ENCODE results near the gene ELMO1.

Gene ELMO1

DNA sequence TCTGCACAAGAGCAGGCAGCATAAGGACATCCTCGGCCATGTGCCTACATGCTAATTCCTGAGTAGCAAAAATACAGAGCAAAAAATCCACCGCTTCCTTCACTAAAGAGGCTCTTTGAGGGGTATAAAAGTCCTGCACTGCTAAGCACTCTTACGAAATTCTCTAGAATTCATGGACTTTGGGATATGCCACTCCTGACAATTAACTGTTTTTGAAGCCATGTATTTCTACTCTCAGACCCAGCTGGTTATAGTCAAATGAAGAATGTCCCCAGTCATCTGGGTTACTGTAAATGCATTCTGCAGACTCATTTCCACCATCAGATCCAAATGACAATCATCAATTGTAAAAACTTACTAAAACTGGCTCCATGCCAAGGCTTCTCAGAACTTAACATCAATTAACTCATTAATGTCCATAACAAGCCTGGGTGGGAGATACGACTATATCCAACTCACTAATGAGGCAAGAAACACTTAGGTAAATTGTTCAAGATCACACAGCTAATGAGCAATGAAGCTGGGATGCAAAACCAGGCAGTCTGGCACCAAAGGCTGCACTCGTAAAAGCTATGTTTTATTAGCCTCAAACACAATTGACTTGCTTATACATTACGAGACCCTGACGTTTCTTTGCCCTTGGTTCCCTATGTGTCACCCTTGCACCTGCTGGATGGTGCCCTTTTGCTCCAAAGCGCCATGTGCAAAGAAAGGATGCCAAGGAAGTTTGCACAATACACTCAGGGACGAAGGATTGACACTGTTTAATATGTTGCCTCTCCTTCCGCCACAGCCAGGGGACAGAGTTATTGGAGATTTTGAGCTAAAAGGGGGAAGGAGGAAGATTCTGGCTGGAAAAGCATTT, 250.4 kb downstream of the ELMO1 start:
- DNase-seq (ENCODE audit: low read depth in 2 of 3, low spot score in 1 of 3): no peak

GRCh38 chr7:37197108-37197507, 251.6 kb downstream of the ELMO1 start:
- no peak for DNase-seq (ENCODE audit: low read depth in 2 of 3, low spot score in 1 of 3)

DNA sequence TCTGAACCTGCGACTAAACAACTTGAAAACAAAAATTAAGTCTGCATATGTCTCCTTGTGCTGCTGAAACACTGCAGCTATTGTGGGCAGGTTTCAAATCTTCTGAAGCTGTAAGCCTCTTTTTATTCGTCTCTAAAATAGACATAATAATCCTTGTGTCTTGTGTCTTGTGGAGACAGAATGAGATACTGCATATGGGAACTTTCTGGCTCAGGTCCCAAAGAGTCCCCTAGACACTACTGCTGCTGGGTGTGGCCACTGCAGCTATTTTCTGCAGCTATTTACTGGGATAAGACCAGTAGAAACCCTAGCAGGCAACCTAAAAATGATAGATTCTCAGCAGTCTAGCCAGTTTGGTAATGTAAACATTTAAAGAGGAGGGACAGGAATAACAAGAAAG, 252.0 kb downstream of the ELMO1 start:
- DNase-seq (ENCODE audit: low read depth in 2 of 3, low spot score in 1 of 3): no peak

GRCh38 chr7:37195388-37195787, 253.3 kb downstream of the ELMO1 start:
- DNase-seq (ENCODE audit: low read depth in 2 of 3, low spot score in 1 of 3): no peak

GRCh38 chr7:37194943-37195342, 253.7 kb downstream of the ELMO1 start:
- DNase-seq (ENCODE audit: low read depth in 2 of 3, low spot score in 1 of 3): no peak

GRCh38 chr7:37193775-37194135, 254.9 kb downstream of the ELMO1 start:
- DNase-seq (ENCODE audit: low read depth in 2 of 3, low spot score in 1 of 3): no peak

GRCh38 chr7:37193087-37193774, 255.4 kb downstream of the ELMO1 start:
- DNase-seq (ENCODE audit: low read depth in 2 of 3, low spot score in 1 of 3): no peak

DNA sequence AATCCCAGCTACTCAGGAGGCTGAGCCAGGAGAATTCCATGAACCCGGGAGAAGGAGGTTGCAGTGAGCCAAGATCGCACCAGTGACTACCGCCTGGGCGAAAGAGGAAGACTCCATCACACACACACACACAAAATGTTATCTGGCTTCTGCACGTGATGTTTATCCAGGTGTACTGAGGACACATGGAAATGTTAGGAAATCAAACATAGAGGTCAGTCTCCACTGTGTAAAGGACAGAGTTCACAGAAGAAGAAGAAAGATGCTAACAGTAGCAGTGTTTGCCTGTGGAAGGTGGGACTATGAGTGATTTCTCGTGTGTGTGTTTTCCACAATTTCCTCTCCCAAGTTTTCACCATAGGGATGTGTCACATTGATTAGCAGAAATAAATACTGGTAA, 256.9 kb downstream of the ELMO1 start:
- DNase-seq (ENCODE audit: low read depth in 2 of 3, low spot score in 1 of 3): no peak

DNA sequence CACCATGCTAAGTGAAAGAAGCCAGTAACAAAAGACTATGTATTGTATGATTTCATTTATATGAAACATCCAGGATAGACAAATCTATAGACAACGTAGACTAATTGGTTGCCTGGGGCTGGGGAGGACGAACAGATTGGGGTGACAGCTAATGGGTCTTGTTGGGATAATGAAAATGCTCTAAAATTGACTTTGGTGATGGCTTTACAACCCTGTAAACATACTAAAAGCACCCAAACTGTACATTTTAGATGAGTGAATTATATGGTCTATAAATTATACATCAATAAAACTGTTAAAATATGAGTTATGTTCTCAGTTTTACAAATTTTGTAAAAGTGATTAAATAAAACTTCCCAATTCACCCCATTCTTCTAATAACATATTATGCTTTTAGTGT, 261.5 kb downstream of the ELMO1 start:
- no peak for DNase-seq (ENCODE audit: low read depth in 2 of 3, low spot score in 1 of 3)

- no peak for DNase-seq (ENCODE audit: low read depth in 2 of 3, low spot score in 1 of 3)
These were observed 261.9 kb downstream of the ELMO1 start for GRCh38 chr7:37186753-37187152.

GRCh38 chr7:37181550-37181932, 267.1 kb downstream of the ELMO1 start:
- no peak for DNase-seq (ENCODE audit: low read depth in 2 of 3, low spot score in 1 of 3)

- no peak for DNase-seq (ENCODE audit: low read depth in 2 of 3, low spot score in 1 of 3)
These were observed 267.7 kb downstream of the ELMO1 start for GRCh38 chr7:37180828-37181549.

- no peak for DNase-seq (ENCODE audit: low read depth in 2 of 3, low spot score in 1 of 3)
These were observed 272.6 kb downstream of the ELMO1 start for GRCh38 chr7:37176079-37176478.

DNA sequence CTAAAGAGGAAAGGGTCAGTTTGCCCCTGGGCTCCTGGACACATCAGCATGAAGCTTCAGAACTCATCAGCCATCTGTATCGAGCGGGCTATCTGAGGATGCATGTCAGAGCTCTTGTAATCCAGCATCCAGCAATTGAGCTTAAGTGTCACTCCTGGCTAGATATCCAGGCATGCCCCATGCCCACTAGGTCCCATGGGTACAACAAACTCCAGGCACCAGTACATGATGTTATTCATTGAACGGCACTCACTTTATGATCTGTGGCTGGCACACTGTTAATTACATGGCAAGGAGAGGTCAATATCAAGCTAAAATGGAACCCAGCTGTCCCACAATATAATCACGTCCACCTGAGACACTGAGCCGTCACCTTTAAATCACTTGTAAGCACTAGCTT, 274.2 kb downstream of the ELMO1 start:
- no peak for DNase-seq (ENCODE audit: low read depth in 2 of 3, low spot score in 1 of 3)

DNA sequence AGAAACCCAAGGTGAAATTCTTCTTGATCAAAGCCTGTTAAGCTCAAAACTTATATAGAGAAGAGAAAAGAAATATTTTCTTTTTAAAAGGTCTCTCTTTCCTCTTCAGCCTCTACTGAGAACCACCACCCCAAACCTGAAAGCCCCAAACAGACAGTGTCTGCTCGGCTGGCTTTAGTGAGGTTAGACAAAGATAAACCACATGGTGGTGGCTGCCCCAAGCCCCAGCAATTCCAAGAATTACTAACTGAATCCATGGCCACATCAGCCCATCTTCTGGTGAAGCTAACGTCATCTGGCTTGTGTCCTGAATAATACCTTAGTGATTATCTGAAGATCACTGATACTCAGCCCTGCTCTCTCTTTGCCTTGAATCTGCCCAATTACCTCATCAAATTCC, 275.0 kb downstream of the ELMO1 start:
- DNase-seq (ENCODE audit: low read depth in 2 of 3, low spot score in 1 of 3): no peak

- no peak for DNase-seq (ENCODE audit: low read depth in 2 of 3, low spot score in 1 of 3)
These were observed 286.6 kb downstream of the ELMO1 start for GRCh38 chr7:37162106-37162505.

DNA sequence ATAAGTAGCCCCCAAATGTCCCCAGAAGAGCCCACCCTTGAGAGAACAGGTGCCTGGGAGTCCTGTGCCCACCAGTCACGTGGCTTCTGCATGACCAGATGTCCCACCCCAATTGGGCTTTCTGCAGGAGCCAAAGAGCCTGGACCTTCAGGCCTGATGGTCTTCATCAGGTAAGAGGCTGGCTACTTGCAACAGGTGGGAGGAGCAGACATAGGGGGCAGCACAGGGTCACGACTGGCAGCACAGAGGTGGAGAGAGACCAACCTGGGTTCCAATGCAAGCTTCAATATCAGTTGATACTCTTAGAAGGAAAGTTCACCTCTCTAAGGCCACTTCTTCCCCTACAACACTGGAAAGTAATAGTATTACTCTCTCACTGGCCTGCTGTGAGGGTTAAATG, 288.0 kb downstream of the ELMO1 start:
- no peak for DNase-seq (ENCODE audit: low read depth in 2 of 3, low spot score in 1 of 3)

DNA sequence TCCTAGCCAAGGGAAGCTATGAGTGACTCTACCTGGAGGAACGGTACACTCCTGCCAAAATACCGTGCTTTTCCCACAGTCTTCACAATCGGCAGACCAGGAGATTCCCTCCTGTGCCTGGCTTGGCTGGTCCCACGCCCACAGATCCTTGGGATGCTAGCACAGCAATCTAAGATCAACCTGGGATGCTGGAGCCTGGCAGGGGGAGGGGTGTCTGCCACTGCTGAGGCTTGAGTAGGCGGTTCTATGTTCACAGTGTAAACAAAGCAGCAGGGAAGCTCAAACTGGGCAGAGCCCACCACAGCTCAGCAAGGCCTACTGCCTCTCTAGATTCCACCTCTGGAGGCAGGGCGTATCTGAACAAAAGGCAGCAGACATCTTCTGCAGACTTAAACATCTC, 295.3 kb downstream of the ELMO1 start:
- no peak for DNase-seq (ENCODE audit: low read depth in 2 of 3, low spot score in 1 of 3)

DNA sequence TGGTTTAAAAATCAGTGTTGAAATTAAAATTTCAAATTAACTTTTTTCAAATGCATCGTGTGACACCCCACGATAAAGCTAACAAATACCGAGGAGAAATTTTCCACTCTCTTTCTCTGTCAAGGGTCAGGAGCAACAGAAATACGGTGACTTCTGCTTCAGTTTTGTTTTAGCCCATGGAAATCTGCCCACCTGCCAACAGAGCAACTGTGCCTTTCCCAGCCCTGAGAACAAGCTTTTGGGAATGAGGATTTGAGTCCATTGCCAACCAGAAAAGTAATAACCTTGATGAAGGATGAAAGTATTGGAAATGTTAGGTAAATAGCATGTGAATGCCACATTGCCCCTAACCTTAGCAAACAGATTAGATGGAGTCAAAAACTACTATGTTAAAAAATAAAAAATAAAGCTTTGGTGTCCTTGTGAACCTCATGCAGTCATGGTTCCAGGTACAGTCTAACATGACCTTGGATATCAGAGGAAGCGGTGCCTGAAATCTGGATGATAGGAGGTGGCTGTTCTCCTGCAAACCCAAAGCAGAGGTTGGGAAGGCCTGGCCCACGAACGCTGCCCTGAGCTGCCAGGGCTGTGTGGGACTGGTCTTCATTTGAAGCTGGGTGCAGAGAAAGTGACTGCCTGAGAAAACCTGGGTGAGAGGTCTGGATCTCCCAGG, 296.8 kb downstream of the ELMO1 start:
- no peak for DNase-seq (ENCODE audit: low read depth in 2 of 3, low spot score in 1 of 3)

DNA sequence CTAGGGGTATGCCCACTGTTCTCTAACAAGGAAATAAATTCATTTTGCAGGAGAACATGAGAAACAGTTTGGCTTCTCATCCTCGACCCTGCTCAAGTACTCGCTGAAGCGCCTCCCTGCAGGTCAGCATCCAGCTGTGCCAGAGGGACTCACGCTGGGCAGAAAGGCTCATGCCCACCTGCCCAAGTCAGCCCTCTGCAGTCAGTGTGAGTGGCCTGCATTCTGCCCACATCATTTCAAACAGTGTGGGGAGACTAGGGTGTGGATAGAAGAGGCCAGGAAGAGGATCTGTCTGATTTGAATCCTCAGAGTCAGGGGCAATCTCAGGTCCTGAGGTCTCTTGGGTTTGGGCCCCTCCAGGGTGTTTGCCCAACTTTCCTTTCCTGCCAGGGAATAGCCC, 297.8 kb downstream of the ELMO1 start:
- no peak for DNase-seq (ENCODE audit: low read depth in 2 of 3, low spot score in 1 of 3)

DNA sequence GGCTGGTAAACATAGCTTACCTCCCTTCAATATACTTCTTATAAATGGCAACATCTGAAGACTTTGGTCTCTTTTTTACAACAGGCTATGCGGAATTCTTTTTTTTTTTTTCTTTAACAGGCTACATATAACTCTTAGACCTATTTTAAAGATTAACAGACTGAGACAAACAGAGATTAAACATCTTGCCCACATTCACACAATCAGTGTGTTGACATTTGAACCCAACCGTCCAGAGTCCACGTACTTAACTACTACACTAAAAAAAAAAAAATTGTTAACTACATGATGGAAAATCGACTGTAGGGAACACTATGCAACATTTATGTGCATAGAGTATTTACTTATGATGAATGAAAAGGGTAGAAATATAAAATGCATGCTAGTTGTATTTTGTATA, 298.5 kb downstream of the ELMO1 start:
- no peak for DNase-seq (ENCODE audit: low read depth in 2 of 3, low spot score in 1 of 3)

GRCh38 chr7:37149773-37150124, 298.9 kb downstream of the ELMO1 start:
- DNase-seq (ENCODE audit: low read depth in 2 of 3, low spot score in 1 of 3): no peak
